K562 (cell line): ENCODE results near the gene ASIC1. TPM values are rescaled to one million over a fixed set of nuclear protein-coding genes. Genes with fewer than 3 reads are reported as not detected.
A peak's percentile ranks its signal among the peaks of the same experiment; 100 is the strongest.

Experiments
- ATAC-seq: fragments of 200-7000 bp; cut with Tn5 transposase; 3 replicates; pipeline ENCODE4 v1.9.1; 2020; ENCODE audit warnings: moderate library complexity
- BruUV-seq: library from RNA; stranded (reverse); fragments of 400-500 nt; replicated peaks from 2 replicates; lab custom pipeline; 2021; lab: Mats Ljungman, UMichigan
- CTCF ChIA-PET: fragments of 300-600 bp; formaldehyde crosslinking; extraction: SDS; loops from one replicate; lab custom pipeline; 2021; ENCODE audit warnings: low intra/inter-chr PET ratio; lab: Yijun Ruan, JAX
- POLR2A ChIA-PET: fragments of 300-600, 350-650 bp; sonication (Branson Sonifier 250); formaldehyde crosslinking; extraction: SDS; loops from one replicate; lab custom pipeline; 2021; ENCODE audit warnings: antibody characterized with exemption, inconsistent platforms; lab: Yijun Ruan, JAX
- DNase-seq, 4 experiments: peaks; one replicate each; pipeline versions ENCODE4 v3.0.0 to v3.0.0-alpha.2; 2011 to 2018; ENCODE audit warnings: low spot score in 3 of 4, mixed read lengths in 3 of 4; ENCODE audit errors: extremely low read depth in 1 of 4
- FAIRE-seq: peaks from 2 replicates; lab custom pipeline; 2011; peaks lifted over from hg19 to GRCh38; lab: Jason Lieb, UNC
- H2AFZ ChIP-seq: 2 replicates; pipeline ENCODE4 v1.6.0; 2011; ENCODE audit warnings: low read depth, low read length, control low read depth, inconsistent platforms
- H3K27ac ChIP-seq: fragments of 200-600 bp; 3 replicates; pipeline ENCODE4 v1.8.0; 2011; ENCODE audit warnings: low read depth, mild to moderate bottlenecking, control low read depth, inconsistent platforms, low read length, moderate library complexity, mixed read lengths; ENCODE audit errors: extremely low read depth
- H3K27me3 ChIP-seq, 2 experiments: fragments of 300-600 bp in 1 of 2; 2 replicates in 1 of 2; 3 replicates in 1 of 2; pipeline versions ENCODE4 v1.6.0 to v1.8.0; 2011; ENCODE audit warnings: inconsistent platforms in 2 of 2, low read length in 2 of 2, mild to moderate bottlenecking in 1 of 2, mixed read lengths in 1 of 2, moderate library complexity in 1 of 2; ENCODE audit not compliant: control insufficient read depth in 2 of 2, insufficient read depth in 2 of 2
- H3K36me3 ChIP-seq: fragments of 300-600 bp; 3 replicates; pipeline ENCODE4 v1.8.0; 2011; ENCODE audit warnings: mild to moderate bottlenecking, low read length, inconsistent platforms; ENCODE audit not compliant: control insufficient read depth, insufficient read depth
- H3K4me1 ChIP-seq, 2 experiments: fragments of 200-600 bp in 1 of 2; replicated peaks in 1 of 2; 2 replicates in 1 of 2; 3 replicates in 1 of 2; pipeline versions ENCODE4 v1.5.1 to v1.8.0; 2011; ENCODE audit warnings: inconsistent platforms in 2 of 2, low read length in 2 of 2, mild to moderate bottlenecking in 1 of 2, mixed read lengths in 1 of 2, moderate library complexity in 1 of 2; ENCODE audit not compliant: control insufficient read depth in 2 of 2, insufficient read depth in 2 of 2
- H3K4me2 ChIP-seq: 2 replicates; pipeline ENCODE4 v1.6.1; 2011; ENCODE audit warnings: low read length, control low read depth, inconsistent platforms, mixed read lengths; ENCODE audit not compliant: insufficient read depth
- H3K4me3 ChIP-seq: fragments of 200-600 bp; sonication (generic), shearing (Covaris generic); 2 replicates; pipeline ENCODE4 v1.5.1; 2016; ENCODE audit warnings: control low read depth, inconsistent platforms
- H3K79me2 ChIP-seq: fragments of 200-600 bp; 3 replicates; pipeline ENCODE4 v1.8.0; 2011; ENCODE audit warnings: low read length, inconsistent platforms; ENCODE audit not compliant: control insufficient read depth, insufficient read depth
- H3K9ac ChIP-seq, 2 experiments: 2 replicates each; pipeline versions ENCODE4 v1.6.0 to v1.6.1; 2011; ENCODE audit warnings: low read depth in 2 of 2, low read length in 2 of 2, control low read depth in 1 of 2, inconsistent platforms in 1 of 2, mild to moderate bottlenecking in 1 of 2, mixed read lengths in 1 of 2; ENCODE audit not compliant: insufficient read depth in 1 of 2
- H3K9me1 ChIP-seq: one replicate; pipeline ENCODE4 v1.6.0; 2011; ENCODE audit warnings: inconsistent platforms, mild to moderate bottlenecking, low read length, moderate library complexity; ENCODE audit not compliant: control insufficient read depth, insufficient read depth
- H3K9me3 ChIP-seq: replicated peaks from 2 replicates; pipeline ENCODE4 v1.5.1; 2011; ENCODE audit warnings: low read depth, low read length, inconsistent platforms; ENCODE audit not compliant: control insufficient read depth, insufficient read depth
- H4K20me1 ChIP-seq: replicated peaks from 2 replicates; pipeline ENCODE4 v1.6.1; 2011; ENCODE audit warnings: low read length, inconsistent platforms, mixed read lengths; ENCODE audit not compliant: control insufficient read depth, insufficient read depth
- CCNT2 ChIP-seq: IDR thresholded peaks from 2 replicates; pipeline ENCODE4 v1.6.1; 2011; ENCODE audit warnings: borderline replicate concordance, low read depth, mild to moderate bottlenecking, moderate library complexity, mixed read lengths, low read length; ENCODE audit not compliant: insufficient read length; ENCODE audit errors: extremely low read depth
- COPS2 ChIP-seq: fragments of 450-650 bp; conservative IDR thresholded peaks from 2 replicates; pipeline ENCODE4 v1.6.1; 2016; ENCODE audit warnings: mild to moderate bottlenecking, moderate library complexity
- NCOA4 ChIP-seq: fragments of 450-650 bp; IDR thresholded peaks from 2 replicates; pipeline ENCODE4 v1.6.1; 2018; ENCODE audit warnings: mild to moderate bottlenecking; ENCODE audit not compliant: partially characterized antibody
- NRF1 ChIP-seq, 2 experiments: fragments of 450-650 bp; IDR thresholded peaks in 1 of 2; conservative IDR thresholded peaks in 1 of 2; 2 replicates each; pipeline ENCODE4 v1.6.1; 2014; ENCODE audit warnings: mild to moderate bottlenecking in 2 of 2
- POLR2G ChIP-seq: fragments of 200-400 bp; formaldehyde crosslinking; IDR thresholded peaks from 2 replicates; pipeline ENCODE4 v1.6.1; 2017; ENCODE audit warnings: low read depth, mild to moderate bottlenecking, antibody characterized with exemption, low read length, moderate library complexity
- PPARD ChIP-seq: fragments of 250-450 bp; sonication (Bioruptor Pico); IDR thresholded peaks from 2 replicates; pipeline ENCODE4 v1.8.0; 2022; ENCODE audit warnings: inconsistent platforms, mild to moderate bottlenecking, moderate library complexity
- SIN3B ChIP-seq: fragments of 450-650 bp; IDR thresholded peaks from 2 replicates; pipeline ENCODE4 v1.6.1; 2017; ENCODE audit warnings: low read depth, mild to moderate bottlenecking, moderate library complexity
- SMC3 ChIP-seq: conservative IDR thresholded peaks from 2 replicates; pipeline ENCODE4 v1.6.1; 2011; ENCODE audit warnings: low read depth, low read length, improper control_type of control experiment; ENCODE audit not compliant: insufficient read depth
- TAL1 ChIP-seq: fragments of 450-650 bp; IDR thresholded peaks from 2 replicates; pipeline ENCODE4 v1.6.1; 2016; ENCODE audit warnings: mild to moderate bottlenecking
- TARDBP ChIP-seq: fragments of 450-650 bp; IDR thresholded peaks from 2 replicates; pipeline ENCODE4 v1.6.1; 2016
- TBL1XR1 ChIP-seq, 2 experiments: IDR thresholded peaks; 2 replicates each; pipeline ENCODE4 v1.6.1; 2012; ENCODE audit warnings: improper control_type of control experiment in 2 of 2, low read length in 2 of 2, mild to moderate bottlenecking in 1 of 2
- ZNF197 ChIP-seq: fragments of 200-800 bp; sonication (Bioruptor generic); IDR thresholded peaks from 2 replicates; pipeline ENCODE4 v1.6.1; 2016; ENCODE audit warnings: low read depth, missing genetic modification characterization, missing compliant biosample characterization
- ZNF324 ChIP-seq: fragments of 250-450 bp; sonication (Bioruptor Pico); IDR thresholded peaks from 2 replicates; pipeline ENCODE4 v1.4.0; 2020; ENCODE audit warnings: mild to moderate bottlenecking
- ZNF707 ChIP-seq: fragments of 250-450 bp; sonication (Bioruptor Pico); conservative IDR thresholded peaks from 2 replicates; pipeline ENCODE4 v1.8.0; 2022; ENCODE audit warnings: inconsistent platforms, mild to moderate bottlenecking, moderate library complexity
- ZNF766 ChIP-seq: fragments of 200-800 bp; sonication (Bioruptor generic); conservative IDR thresholded peaks from 2 replicates; pipeline ENCODE4 v1.6.1; 2016; ENCODE audit warnings: missing genetic modification characterization, missing compliant biosample characterization
- ZNF778 ChIP-seq: fragments of 450-650 bp; formaldehyde crosslinking; IDR thresholded peaks from 2 replicates; pipeline ENCODE4 v1.4.0; 2020; ENCODE audit warnings: mild to moderate bottlenecking, moderate library complexity
- WGBS: fragments of 100-300 bp; shearing (Covaris generic); methylation state at CpG from one replicate; pipeline ENCODE4 v1.1.6; 2016; ENCODE audit warnings: low coverage, mixed read lengths; ENCODE audit not compliant: insufficient coverage; ENCODE audit errors: missing lambda C conversion rate; 5-methylcytosine and 5-hydroxymethylcytosine counted together
- in situ Hi-C: fragments of 300-500 bp; cut with MboI; formaldehyde crosslinking; loops from 4 replicates; pipeline ENCODE4 v1.15.0; 2018; ENCODE audit warnings: inconsistent platforms, mixed read lengths
- intact Hi-C: fragments of 100-400 bp; cut with micrococcal nuclease; formaldehyde crosslinking; loops from 2 replicates; pipeline ENCODE4 v1.14.2; 2022
- polyA plus RNA-seq, 8 experiments: library from polyadenylated mRNA; depleted of rRNA in 4 of 8; stranded (reverse) in 5 of 8; unstranded in 3 of 8; fragments of >200 nt; fragmentation: Nextera tagmentation in 2 of 8; fragmentation: Illumina TruSeq in 1 of 8; extraction: Ambion mirVana in 2 of 8; extraction: Trizol in 1 of 8; gene quantifications; 2 replicates each; pipeline versions ENCODE4 v1.2.1 to v1.2.3, GENCODE V29; 2011 to 2014; ENCODE audit warnings: inconsistent platforms in 1 of 8, missing spikeins in 1 of 8
- total RNA-seq, 7 experiments: library from RNA; depleted of rRNA in 6 of 7; stranded (reverse); fragments of >200 nt in 6 of 7; fragmentation: Illumina TruSeq in 2 of 7; extraction: Trizol in 2 of 7; gene quantifications; 2 replicates each; pipeline versions ENCODE4 v1.2.1 to v1.2.3, GENCODE V29; 2011 to 2021; ENCODE audit warnings: low replicate concordance in 1 of 7
- TF ChIP-seq, protein P1 (sequence below): sonication (generic); formaldehyde crosslinking; IDR thresholded peaks from 2 replicates; pipeline ENCODE4 v1.5.0; 2020; ENCODE audit warnings: missing genetic modification reagents
- TF ChIP-seq, protein P2 (sequence below): sonication (generic); formaldehyde crosslinking; IDR thresholded peaks from 2 replicates; pipeline ENCODE4 v1.8.1; 2022; ENCODE audit warnings: missing genetic modification reagents
- TF ChIP-seq, protein P3 (sequence below): sonication (generic); formaldehyde crosslinking; IDR thresholded peaks from 2 replicates; pipeline ENCODE4 v1.8.1; 2022; ENCODE audit warnings: missing genetic modification reagents

The ASIC1 gene
- total and polyA plus RNA-seq, 9 of the 15 experiments (the other 6 are each of a cell fraction or from before 2014, with no cell fraction given): 0.01 to 1.7 (median 0.45) TPM

DNA sequence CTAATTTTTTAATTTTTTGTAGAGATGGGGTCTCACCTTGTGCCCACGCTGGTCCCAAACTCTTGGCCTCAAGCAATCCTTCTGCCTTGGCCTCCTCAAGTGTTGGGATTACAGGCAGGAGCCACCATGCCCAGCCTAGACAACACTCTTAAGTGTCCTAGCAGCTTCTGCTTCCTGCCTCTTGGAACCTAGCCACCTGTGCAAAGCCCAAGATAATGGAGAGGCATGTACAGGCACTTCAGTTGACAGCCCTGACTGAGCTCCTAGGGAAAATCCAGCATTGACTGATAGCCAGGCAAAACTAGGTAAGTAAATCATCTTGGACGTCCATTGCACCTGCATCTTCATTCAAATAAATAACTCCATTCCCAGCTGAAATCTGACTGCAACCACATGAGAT, 70.2 kb downstream of the ASIC1 start:
- TF ChIP-seq SMC3: no peak
- TF ChIP-seq, protein P1, sequence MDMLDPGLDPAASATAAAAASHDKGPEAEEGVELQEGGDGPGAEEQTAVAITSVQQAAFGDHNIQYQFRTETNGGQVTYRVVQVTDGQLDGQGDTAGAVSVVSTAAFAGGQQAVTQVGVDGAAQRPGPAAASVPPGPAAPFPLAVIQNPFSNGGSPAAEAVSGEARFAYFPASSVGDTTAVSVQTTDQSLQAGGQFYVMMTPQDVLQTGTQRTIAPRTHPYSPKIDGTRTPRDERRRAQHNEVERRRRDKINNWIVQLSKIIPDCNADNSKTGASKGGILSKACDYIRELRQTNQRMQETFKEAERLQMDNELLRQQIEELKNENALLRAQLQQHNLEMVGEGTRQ (CRISPR knock-in tag): no peak
- no peak for TF ChIP-seq ZNF766 (CRISPR knock-in tag)
- TF ChIP-seq, protein P2, sequence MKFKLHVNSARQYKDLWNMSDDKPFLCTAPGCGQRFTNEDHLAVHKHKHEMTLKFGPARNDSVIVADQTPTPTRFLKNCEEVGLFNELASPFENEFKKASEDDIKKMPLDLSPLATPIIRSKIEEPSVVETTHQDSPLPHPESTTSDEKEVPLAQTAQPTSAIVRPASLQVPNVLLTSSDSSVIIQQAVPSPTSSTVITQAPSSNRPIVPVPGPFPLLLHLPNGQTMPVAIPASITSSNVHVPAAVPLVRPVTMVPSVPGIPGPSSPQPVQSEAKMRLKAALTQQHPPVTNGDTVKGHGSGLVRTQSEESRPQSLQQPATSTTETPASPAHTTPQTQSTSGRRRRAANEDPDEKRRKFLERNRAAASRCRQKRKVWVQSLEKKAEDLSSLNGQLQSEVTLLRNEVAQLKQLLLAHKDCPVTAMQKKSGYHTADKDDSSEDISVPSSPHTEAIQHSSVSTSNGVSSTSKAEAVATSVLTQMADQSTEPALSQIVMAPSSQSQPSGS (CRISPR knock-in tag): no peak
- TF ChIP-seq ZNF324 (CRISPR knock-in tag): no peak
- TF ChIP-seq TARDBP: no peak
- no peak for TF ChIP-seq POLR2G
- TF ChIP-seq COPS2: no peak
- TF ChIP-seq TBL1XR1 (IDR thresholded peaks at IDR 0.05; ENCODE audit: low read length in 2 of 2): no peak
- no peak for TF ChIP-seq ZNF707 (CRISPR knock-in tag)
- no peak for TF ChIP-seq PPARD
- TF ChIP-seq NRF1 (conservative IDR thresholded peaks at IDR 0.05 in 1 of 2, IDR thresholded peaks at IDR 0.05 in 1 of 2): no peak
- no peak for TF ChIP-seq CCNT2
- TF ChIP-seq TAL1: no peak
- no peak for TF ChIP-seq ZNF197
- no peak for TF ChIP-seq ZNF778 (CRISPR knock-in tag)
- TF ChIP-seq, protein P3, sequence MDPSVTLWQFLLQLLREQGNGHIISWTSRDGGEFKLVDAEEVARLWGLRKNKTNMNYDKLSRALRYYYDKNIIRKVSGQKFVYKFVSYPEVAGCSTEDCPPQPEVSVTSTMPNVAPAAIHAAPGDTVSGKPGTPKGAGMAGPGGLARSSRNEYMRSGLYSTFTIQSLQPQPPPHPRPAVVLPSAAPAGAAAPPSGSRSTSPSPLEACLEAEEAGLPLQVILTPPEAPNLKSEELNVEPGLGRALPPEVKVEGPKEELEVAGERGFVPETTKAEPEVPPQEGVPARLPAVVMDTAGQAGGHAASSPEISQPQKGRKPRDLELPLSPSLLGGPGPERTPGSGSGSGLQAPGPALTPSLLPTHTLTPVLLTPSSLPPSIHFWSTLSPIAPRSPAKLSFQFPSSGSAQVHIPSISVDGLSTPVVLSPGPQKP (CRISPR knock-in tag): no peak
- TF ChIP-seq NCOA4: no peak
- no peak for TF ChIP-seq SIN3B
- DNase-seq (no peak), FAIRE-seq (no peak), ATAC-seq (peak; percentile 42; the same call in 2 of the 3 replicates)
- no peaks in the 10 kb centered on the region for H3K79me2 ChIP-seq
- no peak overlapping the region for H3K4me2 ChIP-seq
- ChIA-PET CTCF (interaction anchor here (1.3 kb wide), 1 partner anchor 53 kb away, joined by 4 read pairs; no protein-coding TSS in a partner anchor), POLR2A (interaction anchor here (0.7 to 2.6 kb wide), 4 partner anchors 11 to 1115 kb away, joined by 4 to 15 read pairs (median 6); partner anchors contain the start of genes CERS5 and COX14)
- no peaks in the 10 kb centered on the region for H3K27me3 ChIP-seq
- BruUV-seq: no TSS peak
- no peaks in the 10 kb centered on the region for H3K4me1 ChIP-seq
- H3K4me3 ChIP-seq: no peak overlapping the region
- H3K27ac ChIP-seq: no peak overlapping the region
- H3K9me3 ChIP-seq: no peaks in the 10 kb centered on the region; the same call in 1 of the 2 replicates
- 50% methylated on average over 2 of the region's 2 CpGs for WGBS
- intact Hi-C loops: no loop called here
- no peaks in the 10 kb centered on the region for H4K20me1 ChIP-seq
- no peak overlapping the region for H3K9ac ChIP-seq
- no peaks in the 10 kb centered on the region for H3K9me1 ChIP-seq
- no peak overlapping the region for H2AFZ ChIP-seq
- in situ Hi-C loops: no loop called here
- peaks cover 51% of the 10 kb centered on the region for H3K36me3 ChIP-seq
